Ascending aorta (tissue), 2 donors: ENCODE measurements around the gene PRRX1. TPM values are rescaled to one million over a fixed set of nuclear protein-coding genes. Genes with fewer than 3 reads are reported as not detected.

Experiments
- DNase-seq, 2 donors: peaks; one replicate each; pipeline ENCODE4 v3.0.0-alpha.2; 2019; ENCODE audit warnings: low spot score in 2 of 2
- H3K27ac ChIP-seq, 2 donors: fragments of 200-600 bp; sonication (generic); one replicate each; pipeline ENCODE4 v1.5.1; 2016 to 2017; ENCODE audit warnings: mild to moderate bottlenecking in 1 of 2
- H3K27me3 ChIP-seq: fragments of 200-600 bp; sonication (generic); one replicate; pipeline ENCODE4 v1.5.1; 2017
- H3K36me3 ChIP-seq, 2 donors: fragments of 200-600 bp; sonication (generic); one replicate each; pipeline ENCODE4 v1.5.1; 2016
- H3K4me1 ChIP-seq, 2 donors: fragments of 200-600 bp; sonication (generic); one replicate each; pipeline ENCODE4 v1.5.1; 2016 to 2017; ENCODE audit warnings: mild to moderate bottlenecking in 1 of 2
- H3K4me3 ChIP-seq, 2 donors: fragments of 200-600 bp; sonication (generic); one replicate each; pipeline ENCODE4 v1.5.1; 2016 to 2017; ENCODE audit warnings: mild to moderate bottlenecking in 1 of 2
- H3K9me3 ChIP-seq, 2 donors: fragments of 200-600 bp; sonication (generic); one replicate each; pipeline ENCODE4 v1.5.1; 2016
- CTCF ChIP-seq, 3 experiments: fragments of 200-600 bp in 2 of 3; fragments of 450-650 bp in 1 of 3; sonication (generic) in 2 of 3; IDR thresholded peaks; one replicate each; pipeline ENCODE4 v1.5.1; 2016 to 2019; ENCODE audit warnings: antibody characterized with exemption in 3 of 3, mild to moderate bottlenecking in 1 of 3, moderate library complexity in 1 of 3
- intact Hi-C: fragments of 100-400 bp; cut with DNase I; formaldehyde crosslinking; loops from one replicate; pipeline ENCODE4 v1.15.1; 2023
- total RNA-seq: library from RNA; depleted of rRNA; stranded (reverse); fragments of >200 nt; gene quantifications from one replicate; pipeline ENCODE4 v1.1.0, GENCODE V29; 2016

PRRX1 gene
- total RNA-seq, 1 donor from 2014 or later, result 123 TPM

- TF ChIP-seq CTCF (IDR thresholded peaks at IDR 0.05), result no peak
- DNase-seq, result no peak
- Histone ChIP-seq H3K9me3 (no peaks in the 10 kb centered on the region), H3K27me3 (no peaks in the 10 kb centered on the region), H3K4me3 (no peak overlapping the region), H3K4me1 (peaks cover 0 to 20% of the 10 kb centered on the region in 2 donors), H3K36me3 (no peaks in the 10 kb centered on the region), H3K27ac (peak overlapping the region in 1 of 2 donors; percentile 48)
- intact Hi-C loops, result no loop called here
Measured at GRCh38 chr1:170675865-170676264, 11.9 kb downstream of the PRRX1 start.

DNA sequence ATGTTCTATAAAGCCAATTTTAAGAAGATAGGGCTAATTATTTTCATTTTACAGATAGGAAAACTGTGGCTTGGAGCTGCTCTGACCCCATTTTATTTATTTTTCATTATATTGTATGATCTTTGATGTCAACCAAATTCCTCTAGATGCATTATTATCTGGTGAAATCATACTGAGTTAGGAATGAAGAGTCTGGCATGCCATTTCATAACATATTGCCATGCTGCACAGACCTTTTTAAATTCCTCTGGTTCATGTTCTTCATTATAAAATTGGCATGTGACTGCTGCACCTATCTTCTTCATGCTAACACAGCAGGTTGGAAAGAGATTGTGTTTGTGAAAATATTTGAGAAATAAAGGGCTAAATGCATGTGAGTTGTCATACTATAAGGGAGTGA, 12.7 kb downstream of the PRRX1 start:
- peak overlapping the region in 1 of 2 donors; percentile 3 for H3K27ac ChIP-seq
- intact Hi-C loops, result no loop called here
- DNase-seq, result no peak

GRCh38 chr1:170678027-170678600, 14.2 kb downstream of the PRRX1 start:
- Histone ChIP-seq H3K27me3 (no peaks in the 10 kb centered on the region), H3K9me3 (no peaks in the 10 kb centered on the region), H3K27ac (no peak overlapping the region), H3K4me3 (no peak overlapping the region), H3K36me3 (no peaks in the 10 kb centered on the region), H3K4me1 (peaks cover 0 to 15% of the 10 kb centered on the region in 2 donors)
- intact Hi-C loops, result no loop called here
- no peak for DNase-seq
- no peak for TF ChIP-seq CTCF (IDR thresholded peaks at IDR 0.05)

More for the DNA sequence above, 12.7 kb downstream of the PRRX1 start:
- Histone ChIP-seq H3K4me3 (no peak overlapping the region), H3K27me3 (no peaks in the 10 kb centered on the region), H3K9me3 (no peaks in the 10 kb centered on the region), H3K4me1 (peaks cover 0 to 17% of the 10 kb centered on the region in 2 donors), H3K36me3 (no peaks in the 10 kb centered on the region)
- TF ChIP-seq CTCF (IDR thresholded peaks at IDR 0.05), result no peak

GRCh38 chr1:170680428-170680827, 16.5 kb downstream of the PRRX1 start:
- H3K36me3 ChIP-seq, result no peaks in the 10 kb centered on the region
- no peak overlapping the region for H3K27ac ChIP-seq
- no peak overlapping the region for H3K4me3 ChIP-seq
- no peaks in the 10 kb centered on the region for H3K9me3 ChIP-seq
- DNase-seq, result no peak
- H3K4me1 ChIP-seq, result peaks cover 0 to 13% of the 10 kb centered on the region in 2 donors
- intact Hi-C loops, result loop anchor here (10.0 kb wide), 3 partner anchors 54 to 244 kb away; no protein-coding TSS in a partner anchor
- H3K27me3 ChIP-seq, result no peaks in the 10 kb centered on the region
- TF ChIP-seq CTCF (IDR thresholded peaks at IDR 0.05), result no peak

- no peak overlapping the region for H3K4me3 ChIP-seq
- no peaks in the 10 kb centered on the region for H3K27me3 ChIP-seq
- H3K9me3 ChIP-seq, result no peaks in the 10 kb centered on the region
- TF ChIP-seq CTCF (IDR thresholded peaks at IDR 0.05), result no peak
- H3K4me1 ChIP-seq, result peaks cover 0 to 10% of the 10 kb centered on the region in 2 donors
- no peaks in the 10 kb centered on the region for H3K36me3 ChIP-seq
- intact Hi-C loops, result loop anchor here (10.0 kb wide), 3 partner anchors 53 to 243 kb away; no protein-coding TSS in a partner anchor
- no peak for DNase-seq
- no peak overlapping the region for H3K27ac ChIP-seq
Measured at GRCh38 chr1:170682169-170682568, 18.2 kb downstream of the PRRX1 start.
